Activated CD8-positive, alpha-beta T cell treated with anti-CD3 and anti-CD28 coated beads for 36 hours (primary cell): ENCODE data around the gene C2orf92. TPM values are rescaled to one million over a fixed set of nuclear protein-coding genes. Genes with fewer than 3 reads are reported as not detected.
A peak's percentile ranks its signal among the peaks of the same experiment; 100 is the strongest.

Experiments used
- ATAC-seq: fragments of 200-7000 bp; cut with Tn5 transposase; one replicate; pipeline ENCODE4 v1.10.0; 2021; ENCODE audit warnings: mild to moderate bottlenecking, moderate library complexity
- CTCF ChIA-PET: fragments of 350-600 bp; sonication (Branson Sonifier 250); formaldehyde crosslinking; loops from one replicate; lab custom pipeline; 2021; ENCODE audit warnings: antibody characterized with exemption; lab: Charles Lee
- POLR2A ChIA-PET: fragments of 350-600 bp; sonication (Branson Sonifier 250); formaldehyde crosslinking; loops from one replicate; lab custom pipeline; 2021; ENCODE audit warnings: antibody characterized with exemption; lab: Charles Lee
- DNase-seq: peaks from one replicate; pipeline ENCODE4 v3.0.0-alpha.2; 2020
- H3K27ac Mint-ChIP-seq: one replicate; pipeline ENCODE4 v1.8.0; 2021; ENCODE audit warnings: mild to moderate bottlenecking, mixed read lengths
- H3K27me3 Mint-ChIP-seq: one replicate; pipeline ENCODE4 v1.8.0; 2021; ENCODE audit warnings: mixed read lengths
- H3K36me3 Mint-ChIP-seq: one replicate; pipeline ENCODE4 v1.8.0; 2021; ENCODE audit warnings: low read depth, mixed read lengths
- H3K4me1 Mint-ChIP-seq: one replicate; pipeline ENCODE4 v1.8.0; 2021; ENCODE audit warnings: low read depth, mixed read lengths
- H3K4me3 Mint-ChIP-seq: one replicate; pipeline ENCODE4 v1.8.0; 2021; ENCODE audit warnings: mild to moderate bottlenecking, moderate library complexity, mixed read lengths
- H3K9me3 Mint-ChIP-seq: one replicate; pipeline ENCODE4 v1.8.0; 2021; ENCODE audit warnings: mixed read lengths
- intact Hi-C: fragments of 100-400 bp; cut with micrococcal nuclease; formaldehyde crosslinking; loops from one replicate; pipeline ENCODE4 v1.10.0; 2022
- total RNA-seq, 2 experiments: library from RNA; stranded (reverse); gene quantifications; one replicate each; pipeline ENCODE4 v1.2.3, GENCODE V29; 2021
- TF ChIP-seq, protein P1 (sequence below): fragments of 200-600 bp; IDR thresholded peaks from one replicate; pipeline ENCODE4 v1.8.0; 2022; ENCODE audit warnings: antibody characterized with exemption, mild to moderate bottlenecking

Gene C2orf92
- total RNA-seq, 2 experiments from 2014 or later: 6.8 to 11.7 TPM

DNA sequence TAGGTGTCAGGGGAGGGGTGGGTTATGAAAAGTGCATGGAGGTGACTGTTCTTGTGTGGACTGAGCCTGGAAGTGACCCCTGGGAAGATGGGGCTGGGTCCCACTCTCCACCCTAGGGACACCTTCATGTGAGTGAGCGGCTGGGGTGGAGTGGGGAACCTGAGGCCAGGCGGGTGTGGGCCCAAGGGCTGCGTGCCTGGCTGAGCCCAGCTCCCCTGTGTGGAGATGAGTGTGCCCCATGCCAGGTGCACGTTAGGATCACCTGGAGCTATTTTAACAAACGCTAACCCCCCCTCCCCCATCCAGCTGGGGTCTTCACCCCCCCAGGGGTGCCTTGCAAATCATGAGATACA lies 70.4 kb downstream of the C2orf92 start:
- ChIA-PET CTCF (interaction anchor here (0.9 to 10.0 kb wide), 10 partner anchors 9 to 149 kb away, joined by 4 to 167 read pairs (median 9); partner anchors contain the start of gene ZAP70), POLR2A (interaction anchor here (0.6 to 6.2 kb wide), 7 partner anchors 11 to 77 kb away, joined by 3 to 61 read pairs (median 4); partner anchors contain the start of gene ZAP70)
- H3K4me1 Mint-ChIP-seq: peaks cover 44% of the 10 kb centered on the region
- intact Hi-C loops: no loop called here
- TF ChIP-seq, protein P1, sequence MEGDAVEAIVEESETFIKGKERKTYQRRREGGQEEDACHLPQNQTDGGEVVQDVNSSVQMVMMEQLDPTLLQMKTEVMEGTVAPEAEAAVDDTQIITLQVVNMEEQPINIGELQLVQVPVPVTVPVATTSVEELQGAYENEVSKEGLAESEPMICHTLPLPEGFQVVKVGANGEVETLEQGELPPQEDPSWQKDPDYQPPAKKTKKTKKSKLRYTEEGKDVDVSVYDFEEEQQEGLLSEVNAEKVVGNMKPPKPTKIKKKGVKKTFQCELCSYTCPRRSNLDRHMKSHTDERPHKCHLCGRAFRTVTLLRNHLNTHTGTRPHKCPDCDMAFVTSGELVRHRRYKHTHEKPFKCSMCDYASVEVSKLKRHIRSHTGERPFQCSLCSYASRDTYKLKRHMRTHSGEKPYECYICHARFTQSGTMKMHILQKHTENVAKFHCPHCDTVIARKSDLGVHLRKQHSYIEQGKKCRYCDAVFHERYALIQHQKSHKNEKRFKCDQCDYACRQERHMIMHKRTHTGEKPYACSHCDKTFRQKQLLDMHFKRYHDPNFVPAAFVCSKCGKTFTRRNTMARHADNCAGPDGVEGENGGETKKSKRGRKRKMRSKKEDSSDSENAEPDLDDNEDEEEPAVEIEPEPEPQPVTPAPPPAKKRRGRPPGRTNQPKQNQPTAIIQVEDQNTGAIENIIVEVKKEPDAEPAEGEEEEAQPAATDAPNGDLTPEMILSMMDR: no peak
- peaks cover 64% of the 10 kb centered on the region for H3K36me3 Mint-ChIP-seq
- no peaks in the 10 kb centered on the region for H3K9me3 Mint-ChIP-seq
- H3K27me3 Mint-ChIP-seq: no peaks in the 10 kb centered on the region
- H3K4me3 Mint-ChIP-seq: no peak overlapping the region
- no peak overlapping the region for H3K27ac Mint-ChIP-seq
- no peak for DNase-seq
- ATAC-seq: no peak

GRCh38 chr2:97740590-97741182 lies 71.2 kb downstream of the C2orf92 start:
- Mint-ChIP-seq H3K27ac (peak overlapping the region; percentile 59), H3K4me3 (no peak overlapping the region), H3K27me3 (no peaks in the 10 kb centered on the region), H3K9me3 (no peaks in the 10 kb centered on the region), H3K4me1 (peaks cover 52% of the 10 kb centered on the region), H3K36me3 (peaks cover 65% of the 10 kb centered on the region)
- TF ChIP-seq, protein P1: peak; percentile 85
- ATAC-seq: peak; percentile 37
- peak; percentile 66 for DNase-seq
- ChIA-PET CTCF (interaction anchor here (1.0 to 10.0 kb wide), 14 partner anchors 8 to 644 kb away, joined by 3 to 167 read pairs (median 6); partner anchors contain the start of gene ZAP70), POLR2A (interaction anchor here (0.7 to 6.2 kb wide), 8 partner anchors 12 to 78 kb away, joined by 3 to 61 read pairs (median 6); partner anchors contain the start of gene ZAP70)
- intact Hi-C loops: no loop called here

DNA sequence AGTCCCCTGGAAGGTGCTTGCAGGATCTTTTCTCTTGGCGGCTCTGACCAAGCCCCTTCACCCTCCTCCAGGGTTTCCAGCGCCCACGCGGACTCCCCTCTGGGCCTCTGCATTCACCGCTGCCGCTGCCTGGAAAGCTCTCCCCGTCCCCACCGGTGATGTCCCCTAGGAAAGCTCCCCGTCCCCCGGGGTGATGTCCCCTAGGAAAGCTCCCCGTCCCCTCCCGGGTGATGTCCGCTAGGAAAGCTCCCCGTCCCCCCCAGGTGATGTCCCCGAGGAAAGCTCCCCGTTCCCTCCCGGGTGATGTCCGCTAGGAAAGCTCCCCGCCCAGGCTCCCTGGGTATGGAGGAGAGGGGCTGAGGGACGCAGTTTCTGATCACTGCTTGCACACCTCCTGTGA lies 71.7 kb downstream of the C2orf92 start:
- TF ChIP-seq, protein P1: no peak
- H3K4me3 Mint-ChIP-seq: no peak overlapping the region

GRCh38 chr2:97741686-97742085 lies 72.2 kb downstream of the C2orf92 start:
- Mint-ChIP-seq H3K27ac (peak overlapping the region; percentile 87), H3K4me1 (peaks cover 61% of the 10 kb centered on the region), H3K4me3 (no peak overlapping the region), H3K27me3 (no peaks in the 10 kb centered on the region), H3K36me3 (peaks cover 64% of the 10 kb centered on the region), H3K9me3 (no peaks in the 10 kb centered on the region)
- ChIA-PET CTCF (interaction anchor here (1.1 to 10.0 kb wide), 10 partner anchors 14 to 643 kb away, joined by 3 to 167 read pairs (median 8); partner anchors contain the start of gene ZAP70), POLR2A (interaction anchor here (0.7 to 6.2 kb wide), 6 partner anchors 13 to 95 kb away, joined by 3 to 61 read pairs (median 19); partner anchors contain the start of gene ZAP70)
- TF ChIP-seq, protein P1: no peak
- intact Hi-C loops: no loop called here
- ATAC-seq (no peak), DNase-seq (no peak)

More for the DNA sequence above, 71.7 kb downstream of the C2orf92 start:
- Mint-ChIP-seq H3K9me3 (no peaks in the 10 kb centered on the region), H3K4me1 (peaks cover 56% of the 10 kb centered on the region), H3K27ac (peak overlapping the region; percentile 87), H3K36me3 (peaks cover 66% of the 10 kb centered on the region), H3K27me3 (no peaks in the 10 kb centered on the region)
- intact Hi-C loops: no loop called here
- no peak for ATAC-seq
- CTCF ChIA-PET: interaction anchor here (1.0 to 10.0 kb wide), 12 partner anchors 10 to 643 kb away, joined by 3 to 167 read pairs (median 8); partner anchors contain the start of gene ZAP70
- DNase-seq: no peak
- POLR2A ChIA-PET: interaction anchor here (0.7 to 6.2 kb wide), 8 partner anchors 13 to 95 kb away, joined by 3 to 61 read pairs (median 6); partner anchors contain the start of gene ZAP70
